ENCODE results near the gene TBC1D5.
A peak's percentile ranks its signal among the peaks of the same experiment; 100 is the strongest.

The TBC1D5 gene

DNA sequence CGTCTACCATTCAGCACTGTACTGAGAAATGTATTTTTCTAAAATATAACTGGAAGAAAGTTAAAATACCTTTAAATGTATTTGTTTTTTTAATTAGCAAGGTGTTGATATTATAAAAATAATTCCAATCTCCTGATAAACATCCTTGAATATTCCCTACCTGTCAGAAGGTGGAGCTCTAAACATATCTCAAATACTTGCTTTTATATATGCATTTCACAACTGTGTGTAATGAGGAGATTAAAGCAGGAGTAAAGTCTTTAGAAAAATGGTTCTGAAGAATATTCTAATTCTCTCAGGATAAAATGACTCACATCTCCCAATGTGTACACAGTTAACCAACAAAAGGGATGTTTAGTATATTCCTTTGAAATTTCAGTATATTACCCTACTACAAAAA, 434.9 kb downstream of the TBC1D5 start:
- no peak overlapping the region for H3K4me3 ChIP-seq (ENCODE audit: low read length)
- DNase-seq (ENCODE audit: low read depth, low spot score) = no peak

GRCh38 chr3:17304969-17305368, 437.5 kb downstream of the TBC1D5 start:
- no peak for DNase-seq (ENCODE audit: low read depth, low spot score)
- H3K4me3 ChIP-seq (ENCODE audit: low read length) = no peak overlapping the region

- DNase-seq (ENCODE audit: low read depth, low spot score) = no peak
- H3K4me3 ChIP-seq (ENCODE audit: low read length) = no peak overlapping the region
These were observed 439.7 kb downstream of the TBC1D5 start for GRCh38 chr3:17302774-17303173.

- DNase-seq (ENCODE audit: low read depth, low spot score) = no peak
- no peak overlapping the region for H3K4me3 ChIP-seq (ENCODE audit: low read length)
These were observed 440.3 kb downstream of the TBC1D5 start for GRCh38 chr3:17302170-17302569.

DNA sequence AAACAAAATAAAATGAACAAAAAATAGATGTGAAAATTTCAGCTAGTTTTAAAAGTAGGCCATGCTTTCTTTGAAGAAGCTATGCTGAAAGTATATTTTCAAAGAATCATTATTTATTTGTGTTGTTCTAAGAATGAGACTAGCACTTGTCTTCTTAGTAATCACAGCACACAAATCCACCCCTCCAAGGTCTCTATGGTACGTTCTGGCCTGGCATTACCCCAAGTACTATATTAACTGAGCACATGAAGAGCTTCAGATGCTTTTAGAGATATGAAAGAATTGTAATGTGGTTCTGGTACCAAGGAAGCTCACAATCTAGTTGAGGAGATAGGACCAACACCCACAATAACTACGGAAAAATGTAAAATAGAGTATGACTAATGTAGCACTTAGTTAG, 441.2 kb downstream of the TBC1D5 start:
- H3K4me3 ChIP-seq (ENCODE audit: low read length) = no peak overlapping the region
- DNase-seq (ENCODE audit: low read depth, low spot score) = peak; percentile 7

DNA sequence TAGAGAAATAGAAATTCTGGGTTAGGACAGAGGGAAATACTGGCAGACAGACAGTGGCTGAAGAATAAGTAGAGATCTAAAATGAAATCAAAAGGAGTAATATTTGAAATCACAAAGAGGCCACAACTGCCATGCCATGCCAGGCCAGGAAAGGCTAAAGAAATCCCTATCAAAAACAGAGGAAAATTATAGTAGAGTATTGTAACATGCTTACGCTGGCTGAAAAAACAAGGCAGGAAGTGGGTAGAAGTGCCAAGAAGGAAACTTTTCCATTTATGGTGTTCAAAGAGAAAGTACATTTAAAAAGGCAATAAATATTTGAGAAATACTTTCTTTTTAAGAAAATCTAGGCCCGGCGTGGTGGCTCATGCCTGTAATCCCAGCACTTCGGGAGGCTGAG, 442.0 kb downstream of the TBC1D5 start:
- no peak overlapping the region for H3K4me3 ChIP-seq (ENCODE audit: low read length)
- DNase-seq (ENCODE audit: low read depth, low spot score) = peak; percentile 42

DNA sequence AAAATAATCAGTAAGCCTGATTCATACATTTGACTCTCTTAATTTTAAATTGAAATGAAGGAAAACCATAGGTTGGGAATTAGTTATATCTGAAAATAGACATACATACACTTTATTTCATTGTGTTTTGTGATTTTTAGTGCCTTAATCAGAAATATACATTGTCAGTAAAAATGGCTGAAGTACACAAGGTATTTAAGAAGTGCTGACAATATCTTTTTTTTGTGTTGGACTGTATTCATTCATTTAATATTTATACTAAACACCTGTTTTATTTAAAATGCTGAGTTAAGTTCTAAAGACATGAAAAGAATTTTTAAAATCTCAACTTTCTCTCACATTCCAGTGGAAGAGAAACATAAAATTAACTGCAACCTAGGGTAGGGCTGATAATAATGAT, 444.4 kb downstream of the TBC1D5 start:
- H3K4me3 ChIP-seq (ENCODE audit: low read length) = no peak overlapping the region
- no peak for DNase-seq (ENCODE audit: low read depth, low spot score)

GRCh38 chr3:17292556-17292955, 449.9 kb downstream of the TBC1D5 start:
- H3K4me3 ChIP-seq (ENCODE audit: low read length) = no peak overlapping the region
- DNase-seq (ENCODE audit: low read depth, low spot score) = no peak

DNA sequence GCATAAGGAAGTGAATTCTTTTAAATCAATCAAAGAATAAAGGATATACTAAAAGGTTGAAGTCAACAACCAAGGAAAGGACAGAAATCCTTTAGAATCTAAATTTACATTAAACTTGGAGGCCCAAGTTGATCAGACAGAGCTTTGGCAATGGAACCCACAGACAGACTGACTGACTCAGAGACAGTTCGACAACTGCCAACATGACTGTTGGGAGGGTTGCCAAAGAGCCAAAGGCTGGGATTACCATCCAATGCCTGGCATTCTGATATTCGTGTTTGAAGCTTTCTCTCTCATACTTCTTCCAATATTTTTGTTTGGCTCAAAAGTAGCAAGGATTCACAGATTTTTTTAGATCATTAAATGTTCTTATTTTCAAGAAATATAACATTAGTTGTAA, 451.5 kb downstream of the TBC1D5 start:
- no peak overlapping the region for H3K4me3 ChIP-seq (ENCODE audit: low read length)

DNA sequence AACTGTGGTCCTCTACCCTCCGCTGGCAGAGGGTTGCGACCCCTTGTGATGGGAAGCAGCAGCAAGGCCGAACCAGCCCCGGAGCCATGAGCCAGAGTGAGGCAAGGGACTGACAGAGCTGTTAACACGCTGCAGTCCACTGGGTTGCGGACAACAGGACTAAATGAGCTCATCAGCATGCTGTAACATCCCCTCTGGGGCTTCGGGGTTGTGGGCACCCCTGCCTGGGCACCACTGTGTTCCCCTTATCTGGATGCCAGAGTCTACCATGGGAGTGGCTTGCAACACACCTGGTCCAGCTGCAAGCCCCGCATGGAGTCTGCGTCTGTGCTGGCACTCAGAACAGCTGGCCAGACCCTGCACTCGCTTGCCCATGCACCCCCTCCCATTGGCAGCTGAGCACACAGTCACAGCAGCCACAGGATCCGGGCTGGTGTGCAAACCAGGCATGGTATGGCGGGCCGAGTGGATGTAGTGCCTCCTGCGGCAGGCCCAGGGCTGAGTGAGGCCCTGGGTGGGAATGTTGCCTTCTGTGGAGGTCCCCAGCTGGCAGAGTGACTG, 453.5 kb downstream of the TBC1D5 start:
- no peak for DNase-seq (ENCODE audit: low read depth, low spot score)
- H3K4me3 ChIP-seq (ENCODE audit: low read length) = no peak overlapping the region

More for the DNA sequence above, 451.5 kb downstream of the TBC1D5 start:
- no peak for DNase-seq (ENCODE audit: low read depth, low spot score)

DNA sequence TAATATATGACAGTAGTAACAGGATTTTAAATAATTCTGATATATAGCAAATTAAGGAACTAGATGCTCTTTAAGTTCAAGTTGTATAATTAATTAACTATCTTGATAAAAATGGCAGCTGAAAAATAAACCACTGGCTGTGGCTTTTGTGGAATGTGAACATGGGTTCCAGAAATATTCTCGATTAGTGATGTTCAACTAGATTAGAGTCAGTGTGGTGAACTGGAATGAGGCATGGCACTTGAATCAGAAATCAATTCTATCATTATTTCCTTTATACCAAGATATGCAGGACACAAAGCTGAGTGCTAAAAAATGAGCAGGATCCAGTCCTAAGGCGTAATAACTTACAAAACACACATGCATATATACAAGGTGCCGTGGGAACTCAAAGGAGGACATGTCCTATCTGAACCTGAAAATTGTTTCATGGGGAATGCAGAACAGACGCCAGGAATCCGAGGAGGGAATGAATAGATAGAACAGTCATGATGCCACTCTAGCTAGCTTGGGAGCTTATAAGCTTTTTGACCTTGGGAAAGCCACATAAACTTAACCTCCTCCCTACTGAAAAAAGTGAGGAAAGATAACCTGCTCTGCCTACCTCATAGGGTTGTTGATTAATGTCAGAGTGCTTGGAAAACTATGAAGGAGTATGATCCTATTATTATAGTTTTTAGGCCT, 455.3 kb downstream of the TBC1D5 start:
- no peak for DNase-seq (ENCODE audit: low read depth, low spot score)
- H3K4me3 ChIP-seq (ENCODE audit: low read length) = no peak overlapping the region

DNA sequence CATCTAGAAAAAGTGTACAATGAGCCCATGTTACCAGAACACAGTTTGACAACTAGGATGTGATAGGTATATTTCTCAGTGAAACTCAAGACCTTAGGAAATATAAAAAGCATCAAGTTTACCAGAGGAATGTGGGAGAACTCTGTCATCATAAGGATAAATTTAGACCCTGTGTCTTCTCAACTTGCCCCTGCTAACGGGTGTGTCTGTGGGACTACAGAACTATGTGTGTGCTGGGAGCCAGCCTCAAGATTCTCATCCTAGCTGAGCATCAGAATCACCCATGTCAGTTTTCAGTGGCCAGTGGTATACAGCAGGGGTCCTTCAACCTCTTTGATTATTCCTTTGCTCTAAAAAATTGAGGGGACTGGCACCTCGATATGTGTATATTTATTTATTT, 464.4 kb downstream of the TBC1D5 start:
- no peak overlapping the region for H3K4me3 ChIP-seq (ENCODE audit: low read length)
- DNase-seq (ENCODE audit: low read depth, low spot score) = no peak

DNA sequence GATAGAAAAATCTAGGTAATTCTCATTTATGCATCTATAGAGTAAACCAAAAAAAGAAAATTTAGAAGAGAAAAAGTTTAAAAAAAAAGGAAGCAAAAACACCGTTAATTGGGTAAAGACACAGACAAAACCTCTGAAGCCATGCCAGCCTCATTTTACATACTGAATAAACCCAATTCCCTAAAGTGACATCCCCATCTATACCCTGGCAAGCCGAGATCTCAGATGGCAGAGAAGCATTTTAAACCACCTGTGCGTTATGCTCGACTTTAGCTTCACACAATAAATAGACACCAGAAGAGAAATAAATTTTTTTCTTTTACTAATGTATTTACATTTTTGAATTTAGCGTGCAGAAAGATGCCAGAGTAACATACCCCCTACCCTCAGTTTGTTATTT, 475.6 kb downstream of the TBC1D5 start:
- no peak for DNase-seq (ENCODE audit: low read depth, low spot score)
- H3K4me3 ChIP-seq (ENCODE audit: low read length) = no peak overlapping the region

DNA sequence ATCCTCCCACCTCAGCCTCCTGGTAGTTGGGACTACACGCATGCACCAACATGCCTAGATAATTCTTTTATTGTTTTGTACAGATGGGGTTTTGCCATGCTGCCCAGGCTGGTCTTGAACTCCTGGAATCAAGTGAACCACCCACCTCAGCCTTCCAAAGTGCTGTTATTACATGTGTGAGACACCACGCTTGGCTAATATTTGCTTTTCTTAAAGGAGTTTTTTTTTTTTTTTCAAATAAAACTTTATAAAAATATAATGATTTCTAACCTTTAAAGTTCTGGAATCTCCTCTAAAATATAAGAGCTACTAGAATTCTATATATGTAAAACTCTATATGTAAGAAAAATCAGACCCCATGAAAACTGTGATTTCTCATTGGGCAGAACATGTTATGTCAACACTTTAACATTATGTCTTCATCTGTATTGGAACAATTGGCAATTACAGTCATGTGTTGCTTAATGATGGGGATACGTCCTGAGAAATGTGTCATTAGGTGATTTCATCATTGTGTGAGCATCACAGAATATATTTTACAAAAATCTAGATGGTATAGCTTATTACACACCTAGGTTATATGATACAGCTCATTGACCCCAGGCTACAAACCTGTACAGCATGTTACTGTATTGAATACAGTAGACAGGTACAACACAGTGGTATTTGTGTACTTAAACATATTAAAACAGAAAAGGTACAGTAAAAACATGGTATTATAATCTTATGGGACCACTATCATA, 480.6 kb downstream of the TBC1D5 start:
- H3K4me3 ChIP-seq (ENCODE audit: low read length) = no peak overlapping the region
- DNase-seq (ENCODE audit: low read depth, low spot score) = no peak

- no peak for DNase-seq (ENCODE audit: low read depth, low spot score)
- no peak overlapping the region for H3K4me3 ChIP-seq (ENCODE audit: low read length)
These were observed 482.2 kb downstream of the TBC1D5 start for GRCh38 chr3:17260257-17260656.

DNA sequence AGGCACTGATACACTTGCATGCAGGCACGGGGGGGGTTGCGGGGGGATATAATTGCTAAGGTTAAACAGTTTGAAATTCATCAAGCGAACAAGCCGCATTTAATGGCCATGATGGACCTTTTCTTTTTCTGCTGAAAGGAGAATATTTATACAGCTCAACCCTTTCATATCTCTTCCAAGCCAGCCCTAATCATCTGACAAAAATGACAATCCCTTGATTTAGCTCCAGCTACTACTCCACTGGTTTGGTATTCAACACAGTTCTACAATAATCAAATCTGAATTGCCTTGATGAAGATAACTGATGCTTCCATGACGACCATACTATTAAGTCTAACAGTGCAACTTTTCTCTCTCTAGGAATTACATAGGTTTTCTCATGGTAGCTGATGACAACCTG, 482.7 kb downstream of the TBC1D5 start:
- no peak for DNase-seq (ENCODE audit: low read depth, low spot score)
- no peak overlapping the region for H3K4me3 ChIP-seq (ENCODE audit: low read length)

- peak; percentile 51 for DNase-seq (ENCODE audit: low read depth, low spot score)
- H3K4me3 ChIP-seq (ENCODE audit: low read length) = no peak overlapping the region
These were observed 483.5 kb downstream of the TBC1D5 start for GRCh38 chr3:17258823-17259436.

DNA sequence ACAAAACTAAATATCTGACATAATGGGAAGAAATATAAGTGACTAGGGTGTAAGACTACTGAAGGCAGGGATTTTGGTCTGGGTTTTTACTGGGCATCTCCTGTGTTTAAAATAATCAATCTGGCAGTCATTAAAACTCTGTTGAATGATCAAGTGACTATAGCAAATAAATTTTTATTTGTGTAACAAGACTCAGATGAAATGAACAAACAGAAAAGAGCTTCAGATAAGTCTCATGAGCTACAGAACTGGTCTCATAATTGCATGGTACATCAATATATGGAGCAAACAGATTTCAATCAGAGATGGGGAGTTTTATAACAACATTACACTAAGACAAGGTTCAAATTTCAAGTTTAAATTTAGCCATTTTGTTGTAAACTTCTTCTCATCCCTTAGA, 485.2 kb downstream of the TBC1D5 start:
- H3K4me3 ChIP-seq (ENCODE audit: low read length) = no peak overlapping the region
- DNase-seq (ENCODE audit: low read depth, low spot score) = no peak

DNA sequence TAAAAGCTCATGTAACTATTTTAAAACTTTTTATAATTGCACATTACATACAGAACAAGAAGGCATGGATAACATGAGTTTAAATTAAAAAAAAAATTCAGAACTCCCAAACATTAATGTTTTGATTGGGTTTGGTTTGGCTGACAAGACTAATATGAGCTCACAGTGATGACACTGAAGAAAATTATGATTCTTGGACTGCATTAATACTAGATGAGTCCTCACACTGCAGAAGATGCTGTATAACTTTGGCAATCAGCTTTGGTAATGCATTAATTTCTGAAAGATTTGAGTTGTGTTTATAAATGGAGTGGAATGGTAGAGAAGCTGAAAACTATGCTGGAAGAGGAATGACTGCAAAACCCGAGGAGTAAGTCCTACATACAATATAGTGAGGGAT, 498.8 kb downstream of the TBC1D5 start:
- no peak for DNase-seq (ENCODE audit: low read depth, low spot score)

GRCh38 chr3:17239417-17239816, 503.0 kb downstream of the TBC1D5 start:
- no peak overlapping the region for H3K4me3 ChIP-seq (ENCODE audit: low read length)
- DNase-seq (ENCODE audit: low read depth, low spot score) = no peak

More for the DNA sequence above, 498.8 kb downstream of the TBC1D5 start:
- H3K4me3 ChIP-seq (ENCODE audit: low read length) = no peak overlapping the region

Data from Jurkat, Clone E6-1 (cell line).